ENCODE data around the gene RPL28.
"Not testable (repeated sequence)": the region's sequence is repeated elsewhere in the genome, so short reads cannot be mapped to it uniquely, and the experiment has no call there.

The RPL28 gene

GRCh38 chr19:55398200-55398925 is 12.6 kb downstream of the RPL28 start:
- no peak for DNase-seq

- DNase-seq: no peak
Observed at GRCh38 chr19:55400281-55401087, 14.8 kb downstream of the RPL28 start.

- DNase-seq: not testable (repeated sequence)
Observed at GRCh38 chr19:55401390-55401789, 15.7 kb downstream of the RPL28 start.

- DNase-seq: no peak
Observed at GRCh38 chr19:55402509-55402908, 16.8 kb downstream of the RPL28 start.

DNA sequence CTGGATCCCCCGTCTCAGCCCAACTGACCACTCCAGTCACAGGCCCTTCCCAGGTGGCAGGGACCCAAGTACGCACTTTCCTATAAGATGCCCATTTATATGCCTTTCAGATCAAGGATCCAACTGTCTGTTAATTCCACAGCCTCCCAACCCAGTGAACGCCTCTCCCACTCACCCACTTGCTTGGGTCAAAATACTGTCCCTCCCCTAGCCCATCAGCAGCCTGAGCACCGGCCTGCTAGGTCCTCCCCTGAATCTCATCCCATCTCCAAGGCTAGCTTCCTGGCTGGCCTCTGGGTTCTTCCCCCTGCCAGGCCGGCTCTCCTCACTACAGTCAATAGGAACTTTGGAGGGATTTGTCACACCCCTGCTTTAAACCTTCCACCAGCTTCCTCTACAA is 19.9 kb downstream of the RPL28 start:
- DNase-seq: no peak

DNA sequence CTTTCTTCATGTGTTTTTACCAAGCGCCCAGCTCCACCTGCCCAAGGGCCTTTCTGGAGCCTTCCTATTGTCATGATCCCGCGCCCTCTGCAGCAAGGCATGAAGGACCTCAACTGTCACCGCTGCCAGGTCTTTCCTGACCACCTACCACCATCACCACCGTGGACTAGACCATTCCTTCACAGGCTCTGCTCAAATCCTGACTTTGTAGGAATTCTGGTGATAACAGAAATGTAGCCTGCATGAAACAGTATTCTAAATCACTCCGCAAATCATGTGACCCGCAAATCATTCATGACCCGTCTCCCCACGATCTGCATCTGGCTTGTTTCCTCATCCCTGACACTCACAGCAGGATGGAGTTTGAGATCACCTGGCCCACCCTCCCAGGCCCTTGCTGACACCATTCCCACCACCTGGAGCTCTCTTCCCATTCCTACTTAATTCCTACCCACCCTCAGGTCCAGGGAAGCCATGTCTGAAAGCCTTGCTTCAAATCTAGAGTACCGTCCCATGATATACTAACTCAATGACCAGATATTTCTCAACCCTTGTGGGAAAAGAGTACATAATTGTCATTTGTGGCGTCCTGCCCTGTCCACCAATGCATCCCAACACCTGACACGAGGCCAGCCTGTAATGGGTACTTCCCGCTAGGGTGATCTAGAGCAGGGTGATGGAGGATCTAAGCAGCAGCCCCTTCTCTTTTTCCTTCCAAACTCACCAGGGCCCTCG is 20.5 kb downstream of the RPL28 start:
- no peak for DNase-seq

GRCh38 chr19:55406826-55407549 is 21.3 kb downstream of the RPL28 start:
- no peak for DNase-seq

DNA sequence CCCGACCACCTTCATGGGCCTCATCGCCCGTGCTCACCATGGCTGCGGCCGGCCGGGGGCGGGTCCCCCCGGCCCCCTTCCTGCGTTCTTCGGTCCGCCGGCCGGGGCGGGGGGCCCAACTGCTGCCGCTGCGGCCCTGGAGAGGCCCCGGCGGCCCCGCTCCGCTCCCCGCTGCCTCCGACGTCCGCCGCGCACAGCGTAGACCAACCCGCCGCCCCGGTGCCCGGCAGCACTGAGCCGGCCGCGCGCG is 21.7 kb downstream of the RPL28 start, which contains the start of gene UBE2S:
UBE2S (minus strand) TSS at position 239 of the 250 bp plus-strand sequence; CDS start at position 40, 199 bp downstream.
- not testable (repeated sequence) for DNase-seq

DNA sequence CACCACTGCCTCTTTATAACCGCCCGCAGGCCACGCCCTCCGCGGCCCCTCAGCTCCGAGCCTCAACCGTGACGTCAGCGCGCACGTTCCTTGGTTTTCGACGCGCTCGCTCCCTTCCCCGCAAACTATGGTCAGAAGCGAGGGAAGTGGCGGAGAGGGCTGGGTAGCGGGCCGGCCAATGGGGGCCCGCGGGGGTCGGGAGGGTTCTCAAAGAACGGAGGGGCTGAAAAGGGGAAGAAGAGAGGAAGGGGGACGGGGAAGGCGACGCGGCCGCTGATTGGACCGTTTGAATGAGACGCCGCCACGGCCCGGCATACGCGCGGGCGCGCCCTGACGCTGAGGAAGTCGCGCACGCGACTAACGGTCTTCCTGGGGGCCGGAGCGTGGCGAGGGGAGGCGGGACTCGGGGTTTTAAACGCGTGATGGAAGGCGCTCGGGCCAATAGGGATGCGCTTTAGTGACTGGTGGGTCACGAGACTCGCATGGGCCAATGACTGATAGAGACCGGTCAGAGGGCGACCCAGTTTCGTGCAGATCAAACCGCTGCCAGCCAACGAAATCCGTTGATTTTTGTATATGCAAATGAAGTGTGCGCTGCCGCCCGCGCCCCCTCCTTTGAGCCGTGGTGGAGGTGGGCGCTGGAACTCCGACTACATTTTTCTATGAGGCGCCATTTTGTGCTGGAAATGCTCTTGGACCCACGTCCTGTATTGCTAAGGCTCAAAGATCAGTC is 22.2 kb downstream of the RPL28 start:
- peak; percentile 99 for DNase-seq

DNA sequence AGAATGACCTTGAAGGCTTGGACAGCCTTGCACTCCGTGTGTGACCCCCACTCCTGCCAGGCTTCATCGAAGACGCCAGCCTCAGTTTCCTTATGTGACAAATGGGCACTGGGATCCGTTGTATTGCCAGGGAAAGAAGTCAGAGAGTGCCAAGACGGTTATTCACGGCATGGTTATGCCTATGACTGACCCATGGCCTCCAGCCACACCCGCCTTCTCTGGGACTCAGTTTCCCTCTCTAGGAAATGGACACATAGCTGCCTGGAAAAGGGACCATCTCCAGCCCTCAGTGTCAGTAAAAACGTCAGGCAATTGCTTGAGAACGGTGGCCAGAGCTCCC is 22.8 kb downstream of the RPL28 start:
- DNase-seq: no peak

- DNase-seq: not testable (repeated sequence)
Observed at GRCh38 chr19:55409179-55409578, 23.4 kb downstream of the RPL28 start.

- no peak for DNase-seq
Observed at GRCh38 chr19:55410168-55410567, 24.4 kb downstream of the RPL28 start.

DNA sequence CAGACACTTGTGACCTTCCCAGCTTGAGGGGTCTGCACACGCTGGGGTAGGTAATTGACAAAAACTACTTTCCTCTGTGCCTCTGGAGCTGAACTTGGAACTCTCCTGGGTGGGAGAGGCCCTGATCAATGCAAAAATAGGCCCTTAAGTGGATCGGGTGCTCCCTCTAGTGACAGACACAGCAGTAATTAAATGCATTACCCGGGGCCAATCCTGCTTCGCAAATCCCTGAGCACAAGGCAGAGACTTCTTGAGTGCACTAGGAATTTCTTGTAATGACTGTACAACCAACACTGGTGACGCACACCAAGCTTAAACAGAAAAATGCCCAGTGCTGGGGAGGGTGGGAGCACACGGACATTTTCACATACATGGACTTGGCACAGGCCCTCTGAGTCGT is 32.5 kb downstream of the RPL28 start:
- DNase-seq: peak; percentile 26

GRCh38 chr19:55419103-55419502 is 33.4 kb downstream of the RPL28 start:
- DNase-seq: no peak

GRCh38 chr19:55419624-55420236 is 34.0 kb downstream of the RPL28 start:
- DNase-seq: no peak

GRCh38 chr19:55421281-55421680 is 35.5 kb downstream of the RPL28 start:
- DNase-seq: not testable (repeated sequence)

GRCh38 chr19:55423225-55424005 is 37.7 kb downstream of the RPL28 start:
- DNase-seq: no peak

GRCh38 chr19:55424518-55424917 is 38.8 kb downstream of the RPL28 start:
- DNase-seq: no peak

GRCh38 chr19:55426042-55426441 is 40.3 kb downstream of the RPL28 start:
- DNase-seq: no peak

DNA sequence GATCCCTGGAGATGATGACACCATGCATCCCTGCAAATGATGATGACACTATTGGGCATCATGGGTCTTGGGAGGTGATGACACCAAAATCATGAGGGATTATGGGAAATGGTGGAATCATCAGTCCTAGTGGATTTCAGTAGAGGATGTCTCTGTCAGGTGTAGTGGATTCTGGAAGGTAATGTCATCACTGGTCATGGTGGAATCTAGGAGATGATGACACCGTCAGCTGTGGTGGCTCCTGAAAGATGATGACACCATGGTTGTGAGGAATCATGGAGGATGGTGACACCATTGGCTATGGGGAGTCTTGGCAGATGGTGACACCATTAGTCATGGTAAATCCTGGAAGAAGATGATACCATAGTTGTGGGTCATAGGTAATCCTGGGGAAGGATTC is 45.5 kb downstream of the RPL28 start:
- DNase-seq: no peak

All from NCI-H2029 (cell line).